ENCODE results near the gene TRAPPC1.
A peak's percentile ranks its signal among the peaks of the same experiment; 100 is the strongest.

TRAPPC1 gene

GRCh38 chr17:7886227-7887037 is 45.3 kb downstream of the TRAPPC1 start:
- peak; percentile 64 for DNase-seq (ENCODE audit: low spot score)
- in situ Hi-C loops (cut with MboI; ENCODE audit: low pct_unique_long_range_greater_than_20kb, low sequenced_read_pairs, unreplicated experiment): no loop called here
- TF ChIP-seq CTCF (IDR thresholded peaks at IDR 0.05; ENCODE audit: extremely low read depth, insufficient read depth, missing control alignments): no peak

GRCh38 chr17:7885367-7886226 is 46.1 kb downstream of the TRAPPC1 start:
- in situ Hi-C loops (cut with MboI; ENCODE audit: low pct_unique_long_range_greater_than_20kb, low sequenced_read_pairs, unreplicated experiment): no loop called here
- no peak for TF ChIP-seq CTCF (IDR thresholded peaks at IDR 0.05; ENCODE audit: extremely low read depth, insufficient read depth, missing control alignments)
- DNase-seq (ENCODE audit: low spot score): peak; percentile 83

GRCh38 chr17:7884581-7885366 is 47.0 kb downstream of the TRAPPC1 start:
- no peak for TF ChIP-seq CTCF (IDR thresholded peaks at IDR 0.05; ENCODE audit: extremely low read depth, insufficient read depth, missing control alignments)
- peak; percentile 46 for DNase-seq (ENCODE audit: low spot score)
- in situ Hi-C loops (cut with MboI; ENCODE audit: low pct_unique_long_range_greater_than_20kb, low sequenced_read_pairs, unreplicated experiment): no loop called here

- peak; percentile 73 for DNase-seq (ENCODE audit: low spot score)
- no peak for TF ChIP-seq CTCF (IDR thresholded peaks at IDR 0.05; ENCODE audit: extremely low read depth, insufficient read depth, missing control alignments)
- in situ Hi-C loops (cut with MboI; ENCODE audit: low pct_unique_long_range_greater_than_20kb, low sequenced_read_pairs, unreplicated experiment): no loop called here
Observed at GRCh38 chr17:7883781-7884386, 47.9 kb downstream of the TRAPPC1 start.

GRCh38 chr17:7882629-7883028 is 49.1 kb downstream of the TRAPPC1 start:
- no peak for TF ChIP-seq CTCF (IDR thresholded peaks at IDR 0.05; ENCODE audit: extremely low read depth, insufficient read depth, missing control alignments)
- DNase-seq (ENCODE audit: low spot score): no peak
- in situ Hi-C loops (cut with MboI; ENCODE audit: low pct_unique_long_range_greater_than_20kb, low sequenced_read_pairs, unreplicated experiment): no loop called here

- DNase-seq (ENCODE audit: low spot score): no peak
- no peak for TF ChIP-seq CTCF (IDR thresholded peaks at IDR 0.05; ENCODE audit: extremely low read depth, insufficient read depth, missing control alignments)
- in situ Hi-C loops (cut with MboI; ENCODE audit: low pct_unique_long_range_greater_than_20kb, low sequenced_read_pairs, unreplicated experiment): no loop called here
Observed at GRCh38 chr17:7882068-7882467, 49.7 kb downstream of the TRAPPC1 start.
